Duodenal mucosa (tissue), 2 donors: ENCODE results near the gene MN1.

Experiments used
- H3K27ac ChIP-seq: one replicate; pipeline ENCODE4 v1.7.0; 2013; ENCODE audit warnings: low read depth, low read length
- H3K27me3 ChIP-seq, 2 donors: one replicate each; pipeline ENCODE4 v1.7.0; 2013; ENCODE audit warnings: low read length in 2 of 2, control low read depth in 1 of 2; ENCODE audit not compliant: insufficient read depth in 2 of 2, control insufficient read depth in 1 of 2
- H3K36me3 ChIP-seq, 2 donors: one replicate each; pipeline ENCODE4 v1.7.0; 2013; ENCODE audit warnings: low read length in 2 of 2, control low read depth in 1 of 2; ENCODE audit not compliant: insufficient read depth in 2 of 2, control insufficient read depth in 1 of 2
- H3K4me1 ChIP-seq, 2 donors: one replicate each; pipeline ENCODE4 v1.7.0; 2013; ENCODE audit warnings: low read length in 2 of 2, control low read depth in 1 of 2; ENCODE audit not compliant: insufficient read depth in 2 of 2, control insufficient read depth in 1 of 2
- H3K4me3 ChIP-seq, 2 donors: one replicate each; pipeline ENCODE4 v1.7.0; 2013; ENCODE audit warnings: low read length in 2 of 2, low read depth in 1 of 2
- H3K9ac ChIP-seq, 2 donors: one replicate each; pipeline ENCODE4 v1.7.0; 2013; ENCODE audit warnings: low read length in 2 of 2, low read depth in 1 of 2
- H3K9me3 ChIP-seq, 2 donors: one replicate each; pipeline ENCODE4 v1.7.0; 2013; ENCODE audit warnings: low read length in 2 of 2, control low read depth in 1 of 2; ENCODE audit not compliant: control insufficient read depth in 1 of 2

The MN1 gene

GRCh38 chr22:27719036-27719347 is 82.6 kb downstream of the MN1 start:
- H3K9me3 ChIP-seq = peaks cover 0 to 5% of the 10 kb centered on the region in 2 donors
- H3K4me1 ChIP-seq = peaks cover 8 to 19% of the 10 kb centered on the region in 2 donors
- no peak overlapping the region for H3K27ac ChIP-seq
- H3K9ac ChIP-seq = no peak overlapping the region
- peaks cover 0 to 3% of the 10 kb centered on the region in 2 donors for H3K27me3 ChIP-seq
- H3K36me3 ChIP-seq = no peaks in the 10 kb centered on the region
- no peak overlapping the region for H3K4me3 ChIP-seq

GRCh38 chr22:27718186-27719035 is 83.1 kb downstream of the MN1 start:
- Histone ChIP-seq H3K4me1 (peaks cover 8 to 19% of the 10 kb centered on the region in 2 donors), H3K36me3 (no peaks in the 10 kb centered on the region), H3K9ac (no peak overlapping the region), H3K9me3 (peaks cover 0 to 5% of the 10 kb centered on the region in 2 donors), H3K4me3 (no peak overlapping the region), H3K27me3 (peaks cover 0 to 3% of the 10 kb centered on the region in 2 donors), H3K27ac (no peak overlapping the region)

- H3K9me3 ChIP-seq = peaks cover 0 to 5% of the 10 kb centered on the region in 2 donors
- H3K9ac ChIP-seq = no peak overlapping the region
- peaks cover 8 to 19% of the 10 kb centered on the region in 2 donors for H3K4me1 ChIP-seq
- no peak overlapping the region for H3K4me3 ChIP-seq
- no peaks in the 10 kb centered on the region for H3K36me3 ChIP-seq
- H3K27me3 ChIP-seq = peaks cover 0 to 3% of the 10 kb centered on the region in 2 donors
- no peak overlapping the region for H3K27ac ChIP-seq
These were observed 84.5 kb downstream of the MN1 start for GRCh38 chr22:27717094-27717493.

GRCh38 chr22:27716074-27716473 is 85.5 kb downstream of the MN1 start:
- Histone ChIP-seq H3K27me3 (peaks cover 0 to 3% of the 10 kb centered on the region in 2 donors), H3K36me3 (no peaks in the 10 kb centered on the region), H3K9me3 (peaks cover 0 to 5% of the 10 kb centered on the region in 2 donors), H3K9ac (no peak overlapping the region), H3K27ac (no peak overlapping the region), H3K4me1 (peaks cover 8 to 19% of the 10 kb centered on the region in 2 donors), H3K4me3 (no peak overlapping the region)

GRCh38 chr22:27715106-27715505 is 86.5 kb downstream of the MN1 start:
- Histone ChIP-seq H3K9me3 (peaks cover 0 to 5% of the 10 kb centered on the region in 2 donors), H3K4me1 (peaks cover 8 to 19% of the 10 kb centered on the region in 2 donors), H3K4me3 (no peak overlapping the region), H3K27me3 (peaks cover 0 to 3% of the 10 kb centered on the region in 2 donors), H3K27ac (no peak overlapping the region), H3K9ac (no peak overlapping the region), H3K36me3 (no peaks in the 10 kb centered on the region)

- Histone ChIP-seq H3K36me3 (no peaks in the 10 kb centered on the region), H3K27ac (no peak overlapping the region), H3K27me3 (peaks cover 0 to 3% of the 10 kb centered on the region in 2 donors), H3K4me1 (peaks cover 5 to 13% of the 10 kb centered on the region in 2 donors), H3K4me3 (no peak overlapping the region), H3K9ac (no peak overlapping the region), H3K9me3 (peaks cover 0 to 5% of the 10 kb centered on the region in 2 donors)
These were observed 87.5 kb downstream of the MN1 start for GRCh38 chr22:27714068-27714467.

GRCh38 chr22:27713461-27713860 is 88.1 kb downstream of the MN1 start:
- H3K9me3 ChIP-seq = peaks cover 0 to 5% of the 10 kb centered on the region in 2 donors
- peaks cover 5 to 7% of the 10 kb centered on the region in 2 donors for H3K4me1 ChIP-seq
- no peak overlapping the region for H3K9ac ChIP-seq
- H3K36me3 ChIP-seq = no peaks in the 10 kb centered on the region
- H3K27ac ChIP-seq = no peak overlapping the region
- no peak overlapping the region for H3K4me3 ChIP-seq
- H3K27me3 ChIP-seq = peaks cover 0 to 3% of the 10 kb centered on the region in 2 donors

GRCh38 chr22:27711756-27712155 is 89.8 kb downstream of the MN1 start:
- H3K36me3 ChIP-seq = no peaks in the 10 kb centered on the region
- H3K9me3 ChIP-seq = peaks cover 0 to 5% of the 10 kb centered on the region in 2 donors
- H3K9ac ChIP-seq = no peak overlapping the region
- no peak overlapping the region for H3K27ac ChIP-seq
- peaks cover 0 to 3% of the 10 kb centered on the region in 2 donors for H3K27me3 ChIP-seq
- H3K4me3 ChIP-seq = no peak overlapping the region
- H3K4me1 ChIP-seq = peaks cover 0 to 4% of the 10 kb centered on the region in 2 donors

GRCh38 chr22:27711012-27711411 is 90.5 kb downstream of the MN1 start:
- Histone ChIP-seq H3K27ac (no peak overlapping the region), H3K9me3 (peaks cover 0 to 4% of the 10 kb centered on the region in 2 donors)

GRCh38 chr22:27709919-27710675 is 91.5 kb downstream of the MN1 start:
- no peaks in the 10 kb centered on the region for H3K36me3 ChIP-seq
- H3K9ac ChIP-seq = no peak overlapping the region
- no peak overlapping the region for H3K27ac ChIP-seq
- H3K4me1 ChIP-seq = peaks cover 0 to 4% of the 10 kb centered on the region in 2 donors
- no peaks in the 10 kb centered on the region for H3K9me3 ChIP-seq
- no peaks in the 10 kb centered on the region for H3K27me3 ChIP-seq
- no peak overlapping the region for H3K4me3 ChIP-seq

More at GRCh38 chr22:27711012-27711411, 90.5 kb downstream of the MN1 start:
- H3K4me1 ChIP-seq = peaks cover 0 to 4% of the 10 kb centered on the region in 2 donors
- H3K36me3 ChIP-seq = no peaks in the 10 kb centered on the region
- no peak overlapping the region for H3K9ac ChIP-seq
- H3K4me3 ChIP-seq = no peak overlapping the region
- peaks cover 0 to 3% of the 10 kb centered on the region in 2 donors for H3K27me3 ChIP-seq
